ENCODE data around the gene MMP7. TPM values are rescaled to one million over a fixed set of nuclear protein-coding genes. Genes with fewer than 3 reads are reported as not detected.

The MMP7 gene
- total RNA-seq, 1 experiment from 2014 or later = not detected

DNA sequence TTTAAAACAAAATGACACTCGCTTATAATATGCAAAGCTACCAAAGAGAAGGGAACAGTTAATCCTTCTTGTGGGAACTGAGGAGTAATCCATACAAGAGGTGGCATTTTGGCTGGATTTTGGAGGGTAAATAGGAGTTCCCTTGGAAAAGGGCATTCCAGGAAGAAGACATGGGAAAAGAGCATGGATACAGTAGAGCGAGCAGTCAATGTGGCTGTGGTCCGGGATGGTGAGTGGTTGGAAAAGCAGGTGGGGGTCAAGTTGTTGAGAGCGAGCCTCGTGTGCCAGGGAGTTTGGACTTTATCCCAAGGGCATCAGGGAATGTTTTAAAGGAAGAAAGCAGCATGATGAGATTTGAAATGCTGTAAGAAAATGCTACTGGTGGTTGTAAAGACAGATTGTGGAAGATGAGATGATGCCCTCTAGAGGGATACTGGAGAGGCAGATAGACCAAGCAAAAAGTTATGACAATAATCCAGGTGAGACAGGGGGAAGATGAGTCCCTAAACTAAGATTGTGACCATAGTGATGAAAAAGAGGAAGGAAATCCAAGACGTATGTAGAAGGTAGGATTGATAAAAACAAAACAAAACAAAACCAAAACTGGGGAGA, 3.8 kb upstream of the MMP7 start:
- H3K27ac Mint-ChIP-seq (ENCODE audit: low read depth, unreplicated experiment) = no peak overlapping the region
- intact Hi-C loops (cut with micrococcal nuclease) = no loop called here

GRCh38 chr11:102528618-102529017, 1.9 kb downstream of the MMP7 start:
- Mint-ChIP-seq H3K4me1 (ENCODE audit: insufficient read depth, unreplicated experiment) (peaks cover 14% of the 10 kb centered on the region), H3K36me3 (ENCODE audit: insufficient read depth, unreplicated experiment) (peaks cover 6% of the 10 kb centered on the region), H3K9me3 (ENCODE audit: unreplicated experiment) (no peaks in the 10 kb centered on the region), H3K27ac (ENCODE audit: low read depth, unreplicated experiment) (peak overlapping the region; percentile 50), H3K27me3 (ENCODE audit: insufficient read depth, unreplicated experiment) (no peaks in the 10 kb centered on the region), H3K4me3 (ENCODE audit: unreplicated experiment) (no peak overlapping the region)
- ChIA-PET CTCF (interaction anchor here (0.5 to 1.1 kb wide), 4 partner anchors 8 to 162 kb away, joined by 3 to 5 read pairs (median 4); no protein-coding TSS in a partner anchor), POLR2A (interaction anchor here (1.1 to 1.4 kb wide), 3 partner anchors 13 to 29 kb away, joined by 3 to 7 read pairs (median 5); no protein-coding TSS in a partner anchor)
- DNase-seq (ENCODE audit: unreplicated experiment) = no peak
- intact Hi-C loops (cut with micrococcal nuclease) = no loop called here
- TF ChIP-seq, protein P1, sequence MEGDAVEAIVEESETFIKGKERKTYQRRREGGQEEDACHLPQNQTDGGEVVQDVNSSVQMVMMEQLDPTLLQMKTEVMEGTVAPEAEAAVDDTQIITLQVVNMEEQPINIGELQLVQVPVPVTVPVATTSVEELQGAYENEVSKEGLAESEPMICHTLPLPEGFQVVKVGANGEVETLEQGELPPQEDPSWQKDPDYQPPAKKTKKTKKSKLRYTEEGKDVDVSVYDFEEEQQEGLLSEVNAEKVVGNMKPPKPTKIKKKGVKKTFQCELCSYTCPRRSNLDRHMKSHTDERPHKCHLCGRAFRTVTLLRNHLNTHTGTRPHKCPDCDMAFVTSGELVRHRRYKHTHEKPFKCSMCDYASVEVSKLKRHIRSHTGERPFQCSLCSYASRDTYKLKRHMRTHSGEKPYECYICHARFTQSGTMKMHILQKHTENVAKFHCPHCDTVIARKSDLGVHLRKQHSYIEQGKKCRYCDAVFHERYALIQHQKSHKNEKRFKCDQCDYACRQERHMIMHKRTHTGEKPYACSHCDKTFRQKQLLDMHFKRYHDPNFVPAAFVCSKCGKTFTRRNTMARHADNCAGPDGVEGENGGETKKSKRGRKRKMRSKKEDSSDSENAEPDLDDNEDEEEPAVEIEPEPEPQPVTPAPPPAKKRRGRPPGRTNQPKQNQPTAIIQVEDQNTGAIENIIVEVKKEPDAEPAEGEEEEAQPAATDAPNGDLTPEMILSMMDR (IDR thresholded peaks at IDR 0.05; ENCODE audit: unreplicated experiment) = no peak
- BruUV-seq (replicated peaks) = no TSS peak

More for the DNA sequence above, 3.8 kb upstream of the MMP7 start:
- Mint-ChIP-seq H3K36me3 (ENCODE audit: insufficient read depth, unreplicated experiment) (no peaks in the 10 kb centered on the region), H3K4me1 (ENCODE audit: insufficient read depth, unreplicated experiment) (peaks cover 4% of the 10 kb centered on the region), H3K4me3 (ENCODE audit: unreplicated experiment) (no peak overlapping the region), H3K27me3 (ENCODE audit: insufficient read depth, unreplicated experiment) (no peaks in the 10 kb centered on the region), H3K9me3 (ENCODE audit: unreplicated experiment) (no peaks in the 10 kb centered on the region)
- TF ChIP-seq, protein P1 (IDR thresholded peaks at IDR 0.05; ENCODE audit: unreplicated experiment) = peak; percentile 22
- CTCF ChIA-PET = interaction anchor here (0.5 to 0.7 kb wide), 2 partner anchors 9 to 10 kb away, joined by 3 read pairs; no protein-coding TSS in a partner anchor
- DNase-seq (ENCODE audit: unreplicated experiment) = no peak
- POLR2A ChIA-PET = interaction anchor here (0.7 to 1.7 kb wide), 5 partner anchors 18 to 30 kb away, joined by 3 to 4 read pairs (median 4); no protein-coding TSS in a partner anchor
- no TSS peak for BruUV-seq (replicated peaks)

DNA sequence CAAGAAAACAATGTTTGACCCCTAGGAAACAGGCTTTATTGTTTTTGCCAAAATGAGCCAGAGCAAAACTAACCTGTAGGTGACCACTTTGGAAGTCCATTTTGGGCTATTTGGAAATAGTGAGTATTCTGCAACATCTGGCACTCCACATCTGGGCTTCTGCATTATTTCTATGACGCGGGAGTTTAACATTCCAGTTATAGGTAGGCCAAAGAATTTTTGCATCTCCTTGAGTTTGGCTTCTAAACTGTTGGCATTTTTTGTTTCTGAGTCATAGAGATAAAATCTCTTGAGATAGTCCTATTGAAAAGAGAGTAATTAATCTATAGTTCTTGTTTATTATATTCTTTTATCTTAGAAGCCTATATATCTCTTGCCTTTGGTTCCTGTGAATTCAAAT, 2.9 kb downstream of the MMP7 start:
- CTCF ChIA-PET = interaction anchor here (1.1 kb wide), 1 partner anchor 9 kb away, joined by 4 read pairs; no protein-coding TSS in a partner anchor
- DNase-seq (ENCODE audit: unreplicated experiment) = no peak

GRCh38 chr11:102527041-102527440, 3.5 kb downstream of the MMP7 start:
- H3K27ac Mint-ChIP-seq (ENCODE audit: low read depth, unreplicated experiment) = no peak overlapping the region
- no peaks in the 10 kb centered on the region for H3K9me3 Mint-ChIP-seq (ENCODE audit: unreplicated experiment)
- ChIA-PET POLR2A (interaction anchor here (1.3 kb wide), 1 partner anchor 26 kb away, joined by 3 read pairs; no protein-coding TSS in a partner anchor), CTCF (interaction anchor here (1.4 to 2.5 kb wide), 2 partner anchors 31 to 86 kb away, joined by 5 to 12 read pairs; no protein-coding TSS in a partner anchor)
- no TSS peak for BruUV-seq (replicated peaks)
- no peak for DNase-seq (ENCODE audit: unreplicated experiment)
- H3K4me1 Mint-ChIP-seq (ENCODE audit: insufficient read depth, unreplicated experiment) = peaks cover 14% of the 10 kb centered on the region
- H3K36me3 Mint-ChIP-seq (ENCODE audit: insufficient read depth, unreplicated experiment) = peaks cover 6% of the 10 kb centered on the region
- TF ChIP-seq, protein P1 (IDR thresholded peaks at IDR 0.05; ENCODE audit: unreplicated experiment) = no peak
- no peaks in the 10 kb centered on the region for H3K27me3 Mint-ChIP-seq (ENCODE audit: insufficient read depth, unreplicated experiment)
- intact Hi-C loops (cut with micrococcal nuclease) = no loop called here
- H3K4me3 Mint-ChIP-seq (ENCODE audit: unreplicated experiment) = no peak overlapping the region

More for the DNA sequence above, 2.9 kb downstream of the MMP7 start:
- POLR2A ChIA-PET = interaction anchor here (0.5 to 1.3 kb wide), 2 partner anchors 12 to 556 kb away, joined by 4 to 5 read pairs; no protein-coding TSS in a partner anchor
- H3K4me1 Mint-ChIP-seq (ENCODE audit: insufficient read depth, unreplicated experiment) = peaks cover 14% of the 10 kb centered on the region
- no peaks in the 10 kb centered on the region for H3K9me3 Mint-ChIP-seq (ENCODE audit: unreplicated experiment)
- intact Hi-C loops (cut with micrococcal nuclease) = no loop called here
- BruUV-seq (replicated peaks) = no TSS peak
- no peak overlapping the region for H3K27ac Mint-ChIP-seq (ENCODE audit: low read depth, unreplicated experiment)
- H3K4me3 Mint-ChIP-seq (ENCODE audit: unreplicated experiment) = no peak overlapping the region
- H3K36me3 Mint-ChIP-seq (ENCODE audit: insufficient read depth, unreplicated experiment) = peaks cover 6% of the 10 kb centered on the region
- H3K27me3 Mint-ChIP-seq (ENCODE audit: insufficient read depth, unreplicated experiment) = no peaks in the 10 kb centered on the region
- TF ChIP-seq, protein P1 (IDR thresholded peaks at IDR 0.05; ENCODE audit: unreplicated experiment) = no peak

Measured in MCF 10A (cell line).